Neutrophil (primary cell): ENCODE data around the gene RSPRY1.

Experiments used
- H3K27ac ChIP-seq: fragments of 200-600 bp; sonication (generic); 2 replicates; pipeline ENCODE4 v1.5.1; 2016; ENCODE audit warnings: mild to moderate bottlenecking, moderate library complexity
- H3K27me3 ChIP-seq: fragments of 200-600 bp; sonication (generic); 2 replicates; pipeline ENCODE4 v1.6.0; 2016; ENCODE audit warnings: mild to moderate bottlenecking
- H3K36me3 ChIP-seq: fragments of 200-600 bp; sonication (generic); 2 replicates; pipeline ENCODE4 v1.5.1; 2017
- H3K4me1 ChIP-seq, 2 experiments: fragments of 200-600 bp in 1 of 2; sonication (generic) in 1 of 2; 1 replicate in 1 of 2; 2 replicates in 1 of 2; pipeline versions ENCODE4 v1.5.1 to v1.6.1; 2013 to 2016; ENCODE audit warnings: low read depth in 1 of 2, low read length in 1 of 2, mild to moderate bottlenecking in 1 of 2, moderate library complexity in 1 of 2; ENCODE audit not compliant: control insufficient read depth in 1 of 2, insufficient read depth in 1 of 2
- H3K4me3 ChIP-seq, 2 experiments: fragments of 200-600 bp in 1 of 2; sonication (generic) in 1 of 2; 1 replicate in 1 of 2; 2 replicates in 1 of 2; pipeline ENCODE4 v1.5.1; 2013 to 2016; ENCODE audit warnings: low read depth in 1 of 2, low read length in 1 of 2, mild to moderate bottlenecking in 1 of 2, moderate library complexity in 1 of 2
- H3K9me3 ChIP-seq: fragments of 200-600 bp; sonication (generic); 2 replicates; pipeline ENCODE4 v1.5.1; 2016
- TF ChIP-seq, protein P1 (sequence below): fragments of 200-600 bp; sonication (generic); IDR thresholded peaks from 2 replicates; pipeline ENCODE4 v1.5.1; 2016; ENCODE audit warnings: antibody characterized with exemption

Gene RSPRY1

DNA sequence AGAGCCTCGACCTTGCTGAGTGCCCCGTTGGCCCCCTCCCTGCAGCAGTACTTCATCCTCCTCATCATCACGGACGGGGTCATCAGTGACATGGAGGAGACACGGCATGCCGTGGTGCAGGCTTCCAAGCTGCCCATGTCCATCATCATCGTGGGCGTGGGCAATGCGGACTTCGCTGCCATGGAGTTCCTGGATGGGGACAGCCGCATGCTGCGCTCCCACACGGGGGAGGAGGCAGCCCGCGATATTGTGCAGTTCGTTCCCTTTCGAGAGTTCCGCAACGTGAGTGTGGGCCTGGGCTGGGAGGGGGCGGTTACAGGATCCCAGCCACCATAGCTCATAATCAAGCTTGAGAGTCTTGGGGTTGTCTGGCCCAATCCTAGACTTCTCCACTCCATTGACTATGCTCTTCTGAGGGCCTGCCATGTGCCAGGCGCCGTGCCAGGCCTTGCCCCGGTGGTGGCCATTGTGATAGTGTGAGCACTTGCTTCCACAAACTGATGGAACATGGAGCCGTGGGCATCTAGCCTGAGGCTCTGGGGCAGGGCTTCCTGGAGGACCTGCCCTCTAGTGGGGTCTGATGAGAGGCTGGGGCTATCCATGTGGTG lies 40.0 kb upstream of the RSPRY1 start:
- no peaks in the 10 kb centered on the region for H3K27me3 ChIP-seq
- peaks cover 17% of the 10 kb centered on the region for H3K36me3 ChIP-seq
- peak overlapping the region in 1 of 2 experiments; percentile 24 for H3K4me3 ChIP-seq
- TF ChIP-seq, protein P1, sequence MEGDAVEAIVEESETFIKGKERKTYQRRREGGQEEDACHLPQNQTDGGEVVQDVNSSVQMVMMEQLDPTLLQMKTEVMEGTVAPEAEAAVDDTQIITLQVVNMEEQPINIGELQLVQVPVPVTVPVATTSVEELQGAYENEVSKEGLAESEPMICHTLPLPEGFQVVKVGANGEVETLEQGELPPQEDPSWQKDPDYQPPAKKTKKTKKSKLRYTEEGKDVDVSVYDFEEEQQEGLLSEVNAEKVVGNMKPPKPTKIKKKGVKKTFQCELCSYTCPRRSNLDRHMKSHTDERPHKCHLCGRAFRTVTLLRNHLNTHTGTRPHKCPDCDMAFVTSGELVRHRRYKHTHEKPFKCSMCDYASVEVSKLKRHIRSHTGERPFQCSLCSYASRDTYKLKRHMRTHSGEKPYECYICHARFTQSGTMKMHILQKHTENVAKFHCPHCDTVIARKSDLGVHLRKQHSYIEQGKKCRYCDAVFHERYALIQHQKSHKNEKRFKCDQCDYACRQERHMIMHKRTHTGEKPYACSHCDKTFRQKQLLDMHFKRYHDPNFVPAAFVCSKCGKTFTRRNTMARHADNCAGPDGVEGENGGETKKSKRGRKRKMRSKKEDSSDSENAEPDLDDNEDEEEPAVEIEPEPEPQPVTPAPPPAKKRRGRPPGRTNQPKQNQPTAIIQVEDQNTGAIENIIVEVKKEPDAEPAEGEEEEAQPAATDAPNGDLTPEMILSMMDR = no peak
- peak overlapping the region; percentile 82 for H3K27ac ChIP-seq
- H3K4me1 ChIP-seq = peaks cover 68% of the 10 kb centered on the region in 2 experiments
- no peaks in the 10 kb centered on the region for H3K9me3 ChIP-seq

DNA sequence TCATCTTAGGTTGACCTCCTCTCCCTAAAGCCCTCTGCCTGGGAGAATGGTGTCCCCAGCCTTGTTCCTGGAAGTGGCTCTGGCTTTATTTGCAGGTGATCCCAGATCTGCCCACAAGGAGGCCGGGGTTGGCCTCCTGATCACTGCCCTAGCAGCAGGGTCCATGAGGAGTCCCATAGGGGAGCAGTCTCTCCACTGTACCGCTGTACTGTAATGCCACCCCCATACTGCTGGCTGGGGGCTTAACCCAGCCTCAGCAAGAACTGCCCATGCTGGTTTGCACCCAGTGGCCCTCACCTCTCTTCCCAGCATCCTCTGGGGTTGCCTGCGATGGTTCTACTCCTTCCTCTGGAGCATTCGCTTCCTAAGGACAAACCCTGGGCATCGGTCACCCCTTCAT lies 39.4 kb upstream of the RSPRY1 start:
- no peaks in the 10 kb centered on the region for H3K9me3 ChIP-seq
- H3K27ac ChIP-seq = peak overlapping the region; percentile 82
- H3K27me3 ChIP-seq = no peaks in the 10 kb centered on the region
- TF ChIP-seq, protein P1 = no peak
- peak overlapping the region in 1 of 2 experiments; percentile 24 for H3K4me3 ChIP-seq
- H3K36me3 ChIP-seq = peaks cover 17% of the 10 kb centered on the region
- H3K4me1 ChIP-seq = peaks cover 62 to 67% of the 10 kb centered on the region in 2 experiments

DNA sequence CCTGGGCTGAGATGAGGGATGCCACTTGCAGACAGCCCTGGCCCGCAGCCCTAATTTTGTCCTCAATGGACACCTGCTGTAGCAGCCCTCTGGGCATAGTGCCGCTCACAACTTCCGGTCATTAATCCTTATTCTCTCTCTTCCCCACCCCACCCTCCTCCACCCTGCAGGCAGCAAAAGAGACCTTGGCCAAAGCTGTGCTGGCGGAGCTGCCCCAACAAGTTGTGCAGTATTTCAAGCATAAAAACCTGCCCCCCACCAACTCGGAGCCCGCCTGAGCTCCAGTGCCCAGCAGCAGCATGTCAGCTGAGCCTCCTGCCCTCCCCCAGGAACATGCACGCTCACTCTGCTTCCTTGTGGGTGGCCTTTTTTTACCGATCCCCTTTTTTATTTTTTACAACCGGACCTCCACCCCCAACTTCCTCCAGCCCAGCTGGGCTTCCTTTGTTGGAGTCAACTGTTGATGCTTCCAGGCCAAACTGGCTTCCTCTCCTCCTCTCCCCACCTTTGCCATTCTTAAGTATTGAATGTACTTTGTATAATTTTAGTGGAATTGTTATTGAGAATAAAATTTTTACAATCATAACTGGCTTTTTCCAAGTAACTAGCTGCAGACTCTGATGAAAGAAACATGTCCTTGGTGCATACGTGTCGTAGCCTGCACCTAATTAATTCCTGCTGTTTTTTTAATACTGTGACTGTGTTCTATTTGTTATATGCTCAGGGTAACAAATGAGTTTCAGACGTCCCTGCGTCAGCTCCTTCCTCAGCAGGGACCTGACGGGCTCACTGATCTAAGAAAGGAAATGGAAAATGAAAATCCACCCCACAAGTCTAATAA lies 38.5 kb upstream of the RSPRY1 start:
- H3K9me3 ChIP-seq = no peaks in the 10 kb centered on the region
- H3K27ac ChIP-seq = peak overlapping the region; percentile 82
- H3K4me3 ChIP-seq = no peak overlapping the region
- H3K27me3 ChIP-seq = no peaks in the 10 kb centered on the region
- TF ChIP-seq, protein P1 = no peak
- peaks cover 62 to 67% of the 10 kb centered on the region in 2 experiments for H3K4me1 ChIP-seq
- peaks cover 22% of the 10 kb centered on the region for H3K36me3 ChIP-seq

DNA sequence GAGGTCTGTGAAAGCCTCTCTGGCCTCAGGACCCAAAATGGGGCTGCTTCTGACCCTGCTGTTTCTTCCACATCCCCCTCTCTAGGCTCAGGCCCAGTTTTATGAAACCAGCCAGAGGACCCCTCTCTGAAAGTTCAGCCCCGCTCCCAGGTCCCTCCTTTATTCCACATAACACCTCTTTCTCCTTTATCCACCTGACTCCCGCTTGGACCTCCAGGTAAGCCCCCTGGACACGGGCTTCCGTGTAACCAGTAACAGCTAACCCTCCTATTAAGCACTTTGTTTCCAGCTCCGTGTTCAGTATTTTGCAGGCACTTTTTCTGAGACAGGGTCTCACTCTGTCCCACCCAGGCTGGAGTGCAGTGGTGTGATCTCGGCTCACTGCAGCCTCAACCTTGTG lies 37.6 kb upstream of the RSPRY1 start:
- H3K4me3 ChIP-seq = no peak overlapping the region
- peaks cover 31% of the 10 kb centered on the region for H3K36me3 ChIP-seq
- peak overlapping the region; percentile 82 for H3K27ac ChIP-seq
- H3K4me1 ChIP-seq = peaks cover 61 to 65% of the 10 kb centered on the region in 2 experiments
- TF ChIP-seq, protein P1 = no peak
- H3K27me3 ChIP-seq = no peaks in the 10 kb centered on the region
- no peaks in the 10 kb centered on the region for H3K9me3 ChIP-seq

DNA sequence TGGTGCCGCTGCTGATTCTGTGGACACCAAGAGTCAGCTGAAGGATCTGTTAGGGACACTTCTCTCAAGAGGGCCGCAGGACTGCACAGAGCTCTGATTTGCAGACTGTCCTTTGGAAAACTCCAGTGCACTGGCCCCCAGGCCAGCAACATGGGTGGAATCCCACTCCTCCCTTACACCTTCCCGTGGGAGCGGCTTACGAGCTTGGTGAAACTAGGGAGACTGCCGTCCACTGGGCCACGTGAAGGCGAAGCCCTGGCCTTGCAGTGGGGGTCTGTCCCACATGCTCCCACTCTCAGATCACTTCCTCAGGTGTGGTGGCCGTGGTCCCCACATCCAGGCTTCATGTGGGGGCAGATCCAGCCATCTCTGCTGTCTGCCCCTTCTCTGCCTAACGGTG lies 36.7 kb upstream of the RSPRY1 start:
- TF ChIP-seq, protein P1 = no peak
- peak overlapping the region; percentile 4 for H3K27ac ChIP-seq
- peaks cover 52 to 57% of the 10 kb centered on the region in 2 experiments for H3K4me1 ChIP-seq

More for the DNA sequence above, 36.7 kb upstream of the RSPRY1 start:
- Histone ChIP-seq H3K4me3 (no peak overlapping the region), H3K36me3 (peaks cover 40% of the 10 kb centered on the region), H3K9me3 (no peaks in the 10 kb centered on the region), H3K27me3 (no peaks in the 10 kb centered on the region)
